Measurements from ENCODE around the gene SH3TC1. TPM values are rescaled to one million over a fixed set of nuclear protein-coding genes. Genes with fewer than 3 reads are reported as not detected.
A peak's percentile ranks its signal among the peaks of the same experiment; 100 is the strongest.

Gene SH3TC1
- total and polyA plus RNA-seq, 2 of the 13 experiments (the other 11 are each of a cell fraction or from before 2014, with no cell fraction given): 14.9 to 21.8 TPM

GRCh38 chr4:8202108-8203051 lies 3.3 kb downstream of the SH3TC1 start (continued):
- TF ChIP-seq, protein P1, sequence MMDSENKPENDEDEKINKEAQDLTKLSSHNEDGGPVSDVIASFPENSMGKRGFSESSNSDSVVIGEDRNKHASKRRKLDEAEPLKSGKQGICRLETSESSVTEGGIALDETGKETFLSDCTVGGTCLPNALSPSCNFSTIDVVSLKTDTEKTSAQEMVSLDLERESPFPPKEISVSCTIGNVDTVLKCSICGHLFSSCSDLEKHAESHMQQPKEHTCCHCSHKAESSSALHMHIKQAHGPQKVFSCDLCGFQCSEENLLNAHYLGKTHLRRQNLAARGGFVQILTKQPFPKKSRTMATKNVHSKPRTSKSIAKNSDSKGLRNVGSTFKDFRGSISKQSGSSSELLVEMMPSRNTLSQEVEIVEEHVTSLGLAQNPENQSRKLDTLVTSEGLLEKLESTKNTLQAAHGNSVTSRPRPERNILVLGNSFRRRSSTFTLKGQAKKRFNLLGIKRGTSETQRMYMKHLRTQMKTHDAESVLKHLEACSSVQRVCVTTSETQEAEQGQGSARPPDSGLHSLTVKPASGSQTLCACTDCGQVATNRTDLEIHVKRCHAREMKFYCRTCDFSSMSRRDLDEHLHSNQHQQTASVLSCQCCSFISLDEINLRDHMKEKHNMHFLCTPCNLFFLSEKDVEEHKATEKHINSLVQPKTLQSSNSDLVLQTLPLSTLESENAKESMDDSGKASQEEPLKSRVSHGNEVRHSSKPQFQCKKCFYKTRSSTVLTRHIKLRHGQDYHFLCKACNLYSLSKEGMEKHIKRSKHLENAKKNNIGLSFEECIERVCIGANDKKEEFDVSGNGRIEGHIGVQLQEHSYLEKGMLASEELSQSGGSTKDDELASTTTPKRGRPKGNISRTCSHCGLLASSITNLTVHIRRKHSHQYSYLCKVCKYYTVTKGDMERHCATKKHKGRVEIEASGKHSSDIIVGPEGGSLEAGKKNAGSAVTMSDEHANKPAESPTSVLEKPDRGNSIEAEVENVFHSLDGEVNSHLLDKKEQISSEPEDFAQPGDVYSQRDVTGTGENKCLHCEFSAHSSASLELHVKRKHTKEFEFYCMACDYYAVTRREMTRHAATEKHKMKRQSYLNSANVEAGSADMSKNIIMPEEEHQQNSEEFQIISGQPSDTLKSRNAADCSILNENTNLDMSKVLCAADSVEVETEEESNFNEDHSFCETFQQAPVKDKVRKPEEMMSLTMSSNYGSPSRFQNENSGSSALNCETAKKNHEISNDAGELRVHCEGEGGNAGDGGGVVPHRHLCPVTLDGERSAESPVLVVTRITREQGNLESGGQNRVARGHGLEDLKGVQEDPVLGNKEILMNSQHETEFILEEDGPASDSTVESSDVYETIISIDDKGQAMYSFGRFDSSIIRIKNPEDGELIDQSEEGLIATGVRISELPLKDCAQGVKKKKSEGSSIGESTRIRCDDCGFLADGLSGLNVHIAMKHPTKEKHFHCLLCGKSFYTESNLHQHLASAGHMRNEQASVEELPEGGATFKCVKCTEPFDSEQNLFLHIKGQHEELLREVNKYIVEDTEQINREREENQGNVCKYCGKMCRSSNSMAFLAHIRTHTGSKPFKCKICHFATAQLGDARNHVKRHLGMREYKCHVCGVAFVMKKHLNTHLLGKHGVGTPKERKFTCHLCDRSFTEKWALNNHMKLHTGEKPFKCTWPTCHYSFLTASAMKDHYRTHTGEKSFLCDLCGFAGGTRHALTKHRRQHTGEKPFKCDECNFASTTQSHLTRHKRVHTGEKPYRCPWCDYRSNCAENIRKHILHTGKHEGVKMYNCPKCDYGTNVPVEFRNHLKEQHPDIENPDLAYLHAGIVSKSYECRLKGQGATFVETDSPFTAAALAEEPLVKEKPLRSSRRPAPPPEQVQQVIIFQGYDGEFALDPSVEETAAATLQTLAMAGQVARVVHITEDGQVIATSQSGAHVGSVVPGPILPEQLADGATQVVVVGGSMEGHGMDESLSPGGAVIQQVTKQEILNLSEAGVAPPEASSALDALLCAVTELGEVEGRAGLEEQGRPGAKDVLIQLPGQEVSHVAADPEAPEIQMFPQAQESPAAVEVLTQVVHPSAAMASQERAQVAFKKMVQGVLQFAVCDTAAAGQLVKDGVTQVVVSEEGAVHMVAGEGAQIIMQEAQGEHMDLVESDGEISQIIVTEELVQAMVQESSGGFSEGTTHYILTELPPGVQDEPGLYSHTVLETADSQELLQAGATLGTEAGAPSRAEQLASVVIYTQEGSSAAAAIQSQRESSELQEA (CRISPR knock-in tag; IDR thresholded peaks at IDR 0.05; ENCODE audit: not compliant biosample characterization): no peak
- TF ChIP-seq USF2 (IDR thresholded peaks at IDR 0.05; ENCODE audit: low read depth, low read length): no peak
- no peak for TF ChIP-seq USF2 (CRISPR knock-in tag; IDR thresholded peaks at IDR 0.05; ENCODE audit: borderline replicate concordance)
- no peak for TF ChIP-seq CEBPZ (IDR thresholded peaks at IDR 0.05; ENCODE audit: low read length)
- peak; percentile 80 for TF ChIP-seq HDAC2 (CRISPR knock-in tag; IDR thresholded peaks at IDR 0.05)
- TF ChIP-seq AHDC1 (CRISPR knock-in tag; IDR thresholded peaks at IDR 0.05; ENCODE audit: borderline replicate concordance): no peak
- TF ChIP-seq KDM1A (CRISPR knock-in tag; IDR thresholded peaks at IDR 0.05): 0 out of 2 replicates have a peak, but pooled peaks have one; percentile 28

All from HepG2 (cell line).